K562 (cell line): ENCODE results near the gene CACNB1. TPM values are rescaled to one million over a fixed set of nuclear protein-coding genes. Genes with fewer than 3 reads are reported as not detected.

ENCODE experiments used
- ATF7 ChIP-seq: fragments of 450-650 bp; IDR thresholded peaks from 2 replicates; pipeline ENCODE4 v1.7.1; 2014; ENCODE audit warnings: mild to moderate bottlenecking, moderate library complexity
- BCL6 ChIP-seq: fragments of 250-450 bp; sonication (Bioruptor Pico); IDR thresholded peaks from 2 replicates; pipeline ENCODE4 v1.4.0; 2020
- CREB3 ChIP-seq: fragments of 450-650 bp; conservative IDR thresholded peaks from 2 replicates; pipeline ENCODE4 v1.6.1; 2016; ENCODE audit warnings: missing genetic modification characterization, low read depth, mild to moderate bottlenecking, missing compliant biosample characterization, moderate library complexity
- CTCF ChIP-seq, 3 experiments: IDR thresholded peaks in 2 of 3; conservative IDR thresholded peaks in 1 of 3; 2 replicates each; pipeline ENCODE4 v1.5.1; 2011 to 2012; ENCODE audit warnings: low read length in 3 of 3, mild to moderate bottlenecking in 3 of 3, control low read depth in 2 of 3, improper control_type of control experiment in 1 of 3, inconsistent platforms in 1 of 3, low read depth in 1 of 3, mixed read lengths in 1 of 3, moderate library complexity in 1 of 3; ENCODE audit not compliant: insufficient read depth in 2 of 3
- FOXK2 ChIP-seq, 2 experiments: fragments of 450-650 bp; IDR thresholded peaks in 1 of 2; conservative IDR thresholded peaks in 1 of 2; 2 replicates each; pipeline ENCODE4 v1.6.1; 2016; ENCODE audit warnings: low read depth in 2 of 2, mild to moderate bottlenecking in 1 of 2
- GATA2 ChIP-seq: sonication (generic); formaldehyde crosslinking; IDR thresholded peaks from 2 replicates; pipeline ENCODE4 v1.4.0; 2020; ENCODE audit warnings: mild to moderate bottlenecking, missing genetic modification reagents
- HMGN3 ChIP-seq: IDR thresholded peaks from 2 replicates; pipeline ENCODE4 v1.6.1; 2011; ENCODE audit warnings: borderline replicate concordance, low read depth, mild to moderate bottlenecking, mixed read lengths, low read length; ENCODE audit not compliant: insufficient read length; ENCODE audit errors: extremely low read depth
- KAT7 ChIP-seq: sonication (generic); formaldehyde crosslinking; IDR thresholded peaks from 2 replicates; pipeline ENCODE4 v1.8.0; 2022; ENCODE audit warnings: missing genetic modification reagents, mild to moderate bottlenecking, borderline replicate concordance
- KLF6 ChIP-seq: fragments of 250-450 bp; sonication (Bioruptor Pico); IDR thresholded peaks from 2 replicates; pipeline ENCODE4 v1.4.0; 2020; ENCODE audit warnings: mild to moderate bottlenecking, moderate library complexity, borderline replicate concordance
- MCM2 ChIP-seq: fragments of 450-650 bp; IDR thresholded peaks from 2 replicates; pipeline ENCODE4 v1.6.1; 2017; ENCODE audit warnings: low read depth, mild to moderate bottlenecking
- MTF1 ChIP-seq: fragments of 250-450 bp; sonication (Bioruptor Pico); IDR thresholded peaks from 2 replicates; pipeline ENCODE4 v1.9.0; 2021; ENCODE audit warnings: moderate library complexity, mild to moderate bottlenecking, inconsistent platforms, borderline replicate concordance
- NR2C1 ChIP-seq, 2 experiments: fragments of 450-650 bp; IDR thresholded peaks; 2 replicates each; pipeline ENCODE4 v1.6.1; 2017; ENCODE audit warnings: mild to moderate bottlenecking in 2 of 2, antibody characterized with exemption in 1 of 2, inconsistent platforms in 1 of 2, missing compliant biosample characterization in 1 of 2, missing genetic modification characterization in 1 of 2
- PCBP2 ChIP-seq: fragments of 200-400 bp; formaldehyde crosslinking; IDR thresholded peaks from 2 replicates; pipeline ENCODE4 v1.6.1; 2018; ENCODE audit warnings: low read length, low read depth, mild to moderate bottlenecking, moderate library complexity; ENCODE audit not compliant: poor library complexity, severe bottlenecking
- PRDM10 ChIP-seq: fragments of 450-650 bp; IDR thresholded peaks from 2 replicates; pipeline ENCODE4 v1.6.1; 2018; ENCODE audit not compliant: partially characterized antibody
- RAD21 ChIP-seq, 2 experiments: fragments of 250-450 bp in 1 of 2; fragments of 450-650 bp in 1 of 2; sonication (Bioruptor Pico) in 1 of 2; formaldehyde crosslinking in 1 of 2; IDR thresholded peaks in 1 of 2; conservative IDR thresholded peaks in 1 of 2; 2 replicates each; pipeline versions ENCODE4 v1.4.0 to v1.8.0; 2020 to 2022; ENCODE audit warnings: mild to moderate bottlenecking in 2 of 2, moderate library complexity in 1 of 2
- SMC3 ChIP-seq: conservative IDR thresholded peaks from 2 replicates; pipeline ENCODE4 v1.6.1; 2011; ENCODE audit warnings: low read depth, low read length, improper control_type of control experiment; ENCODE audit not compliant: insufficient read depth
- ZBTB17 ChIP-seq: fragments of 450-650 bp; formaldehyde crosslinking; IDR thresholded peaks from 2 replicates; pipeline ENCODE4 v1.4.0; 2020; ENCODE audit warnings: mild to moderate bottlenecking
- ZNF140 ChIP-seq: fragments of 250-450 bp; sonication (Bioruptor Pico); IDR thresholded peaks from 2 replicates; pipeline ENCODE4 v1.8.0; 2021; ENCODE audit warnings: moderate library complexity, mild to moderate bottlenecking, inconsistent platforms
- ZNF263 ChIP-seq: sonication (generic); formaldehyde crosslinking; IDR thresholded peaks from 2 replicates; pipeline ENCODE4 v1.8.0; 2022; ENCODE audit warnings: mild to moderate bottlenecking, missing genetic modification reagents, borderline replicate concordance
- polyA plus RNA-seq, 8 experiments: library from polyadenylated mRNA; depleted of rRNA in 4 of 8; stranded (reverse) in 5 of 8; unstranded in 3 of 8; fragments of >200 nt; fragmentation: Nextera tagmentation in 2 of 8; fragmentation: Illumina TruSeq in 1 of 8; extraction: Ambion mirVana in 2 of 8; extraction: Trizol in 1 of 8; gene quantifications; 2 replicates each; pipeline versions ENCODE4 v1.2.1 to v1.2.3, GENCODE V29; 2011 to 2014; ENCODE audit warnings: inconsistent platforms in 1 of 8, missing spikeins in 1 of 8
- total RNA-seq, 7 experiments: library from RNA; depleted of rRNA in 6 of 7; stranded (reverse); fragments of >200 nt in 6 of 7; fragmentation: Illumina TruSeq in 2 of 7; extraction: Trizol in 2 of 7; gene quantifications; 2 replicates each; pipeline versions ENCODE4 v1.2.1 to v1.2.3, GENCODE V29; 2011 to 2021; ENCODE audit warnings: low replicate concordance in 1 of 7

The CACNB1 gene
- total and polyA plus RNA-seq, 9 of the 15 experiments (the other 6 are each of a cell fraction or from before 2014, with no cell fraction given): 0.08 to 7.4 (median 3.0) TPM

GRCh38 chr17:39244600-39245570 lies 47.4 kb upstream of the CACNB1 start (continued):
- no peak for TF ChIP-seq FOXK2 (conservative IDR thresholded peaks at IDR 0.05 in 1 of 2, IDR thresholded peaks at IDR 0.05 in 1 of 2; ENCODE audit: low read depth in 2 of 2)
- TF ChIP-seq ZBTB17: no peak
- TF ChIP-seq BCL6: no peak
- TF ChIP-seq ATF7: peak; percentile 41; the same call in 1 of the 2 replicates
- TF ChIP-seq HMGN3: no peak
- peak; percentile 65 to 86 for TF ChIP-seq RAD21 (CRISPR knock-in tag; conservative IDR thresholded peaks at IDR 0.05 in 1 of 2, IDR thresholded peaks at IDR 0.05 in 1 of 2)
- no peak for TF ChIP-seq MCM2
- peak; percentile 90 for TF ChIP-seq SMC3
- TF ChIP-seq ZNF263 (CRISPR knock-in tag): peak; percentile 15; the same call in 1 of the 2 replicates
- no peak for TF ChIP-seq CREB3 (tag)
- 0 out of 2 replicates have a peak, but pooled peaks have one; percentile 30 for TF ChIP-seq KAT7 (CRISPR knock-in tag)
- TF ChIP-seq PCBP2: no peak
- TF ChIP-seq NR2C1 (IDR thresholded peaks at IDR 0.05): no peak
- TF ChIP-seq NR2C1 (tag; IDR thresholded peaks at IDR 0.05): no peak
- peak; percentile 72 for TF ChIP-seq PRDM10
- no peak for TF ChIP-seq KLF6
- peak; percentile 94 to 99 (median 95) for TF ChIP-seq CTCF (IDR thresholded peaks at IDR 0.05 in 2 of 3, conservative IDR thresholded peaks at IDR 0.05 in 1 of 3; ENCODE audit: insufficient read depth in 2 of 3, low read depth in 1 of 3, low read length in 3 of 3)
- TF ChIP-seq GATA2 (CRISPR knock-in tag): peak; percentile 76; the same call in 1 of the 2 replicates
- TF ChIP-seq ZNF140 (CRISPR knock-in tag): no peak
- no peak for TF ChIP-seq MTF1
